ENCODE results near the gene LIPT2. TPM values are rescaled to one million over a fixed set of nuclear protein-coding genes. Genes with fewer than 3 reads are reported as not detected.

Gene LIPT2
- total and polyA plus RNA-seq, 2 donors (not counting 1 experiment from before 2014, with no cell fraction given): 6.5 to 8.3 TPM

DNA sequence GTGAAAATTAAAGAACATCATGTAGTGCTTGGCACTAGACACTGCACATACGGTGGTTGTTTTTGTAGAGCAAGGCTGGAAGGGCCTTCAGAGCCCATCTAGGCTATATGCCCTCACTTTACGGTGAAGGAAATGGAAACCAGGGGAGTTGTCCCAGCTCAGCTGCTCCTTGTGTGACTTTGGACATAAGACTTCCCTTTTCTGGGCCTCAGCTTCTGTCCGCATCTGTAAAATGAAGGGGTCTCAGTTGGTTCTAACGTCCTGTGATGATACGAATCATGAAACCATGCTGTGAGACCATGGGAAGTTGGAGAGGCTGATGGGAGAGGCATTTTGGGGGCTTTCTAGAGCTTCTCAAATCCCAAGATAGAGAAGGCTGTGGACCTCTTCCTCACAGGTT lies 30.9 kb downstream of the LIPT2 start:
- CTCF ChIA-PET: interaction anchor here (0.9 to 5.6 kb wide), 3 partner anchors 9 to 74 kb away, joined by 3 to 28 read pairs (median 23); no protein-coding TSS in a partner anchor
- H3K27ac Mint-ChIP-seq: no peak overlapping the region
- H3K27me3 Mint-ChIP-seq: peaks cover 33% of the 10 kb centered on the region
- Histone ChIP-seq H4K20me1 (ENCODE audit: control insufficient read depth, insufficient read depth, low read length, poor library complexity, severe bottlenecking) (no peaks in the 10 kb centered on the region), H3K4me1 (ENCODE audit: control insufficient read depth in 2 of 2, insufficient read depth in 2 of 2, low read length in 2 of 2) (peaks cover 0 to 4% of the 10 kb centered on the region in 2 donors), H3K27me3 (replicated peaks in 1 of 4; ENCODE audit: control extremely low read depth in 1 of 4, control insufficient read depth in 3 of 4, insufficient read depth in 4 of 4, low read length in 3 of 4) (peaks cover 0 to 24% (median 10%) of the 10 kb centered on the region in 4 experiments), H3K36me3 (replicated peaks in 1 of 2; ENCODE audit: control extremely low read depth in 1 of 2, control insufficient read depth in 1 of 2, extremely low read depth in 1 of 2, insufficient read depth in 2 of 2, low read length in 1 of 2) (no peaks in the 10 kb centered on the region), H3K9ac (ENCODE audit: low read length) (no peak overlapping the region), H3K79me2 (ENCODE audit: control insufficient read depth, insufficient read depth, low read length) (no peaks in the 10 kb centered on the region), H3K9me3 (ENCODE audit: control extremely low read depth in 1 of 3, control insufficient read depth in 2 of 3, insufficient read depth in 1 of 3, low read length in 2 of 3) (no peaks in the 10 kb centered on the region), H3K4me3 (ENCODE audit: control extremely low read depth in 1 of 5, extremely low read depth in 1 of 5, insufficient read depth in 1 of 5, low read depth in 2 of 5, low read length in 4 of 5) (peak overlapping the region in 1 of 5 experiments; percentile 28), H3K27ac (ENCODE audit: low read length in 2 of 2) (no peak overlapping the region), H2AFZ (ENCODE audit: insufficient read depth, low read depth, low read length, poor library complexity, severe bottlenecking) (no peak overlapping the region), H3K4me2 (replicated peaks; ENCODE audit: low read depth, low read length, poor library complexity, severe bottlenecking) (no peak overlapping the region)
- peaks cover 2% of the 10 kb centered on the region for H3K4me1 Mint-ChIP-seq
- POLR2A ChIA-PET: no interaction called here
- TF ChIP-seq EZH2 (IDR thresholded peaks at IDR 0.05; ENCODE audit: borderline replicate concordance, insufficient read depth, low read depth, low read length, poor library complexity, severe bottlenecking): no peak
- TF ChIP-seq, protein P1, sequence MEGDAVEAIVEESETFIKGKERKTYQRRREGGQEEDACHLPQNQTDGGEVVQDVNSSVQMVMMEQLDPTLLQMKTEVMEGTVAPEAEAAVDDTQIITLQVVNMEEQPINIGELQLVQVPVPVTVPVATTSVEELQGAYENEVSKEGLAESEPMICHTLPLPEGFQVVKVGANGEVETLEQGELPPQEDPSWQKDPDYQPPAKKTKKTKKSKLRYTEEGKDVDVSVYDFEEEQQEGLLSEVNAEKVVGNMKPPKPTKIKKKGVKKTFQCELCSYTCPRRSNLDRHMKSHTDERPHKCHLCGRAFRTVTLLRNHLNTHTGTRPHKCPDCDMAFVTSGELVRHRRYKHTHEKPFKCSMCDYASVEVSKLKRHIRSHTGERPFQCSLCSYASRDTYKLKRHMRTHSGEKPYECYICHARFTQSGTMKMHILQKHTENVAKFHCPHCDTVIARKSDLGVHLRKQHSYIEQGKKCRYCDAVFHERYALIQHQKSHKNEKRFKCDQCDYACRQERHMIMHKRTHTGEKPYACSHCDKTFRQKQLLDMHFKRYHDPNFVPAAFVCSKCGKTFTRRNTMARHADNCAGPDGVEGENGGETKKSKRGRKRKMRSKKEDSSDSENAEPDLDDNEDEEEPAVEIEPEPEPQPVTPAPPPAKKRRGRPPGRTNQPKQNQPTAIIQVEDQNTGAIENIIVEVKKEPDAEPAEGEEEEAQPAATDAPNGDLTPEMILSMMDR (IDR thresholded peaks at IDR 0.05): no peak
- ATAC-seq (ENCODE audit: low read depth): no peak
- no peaks in the 10 kb centered on the region for H3K9me3 Mint-ChIP-seq (ENCODE audit: insufficient read depth)
- H3K4me3 Mint-ChIP-seq: no peak overlapping the region
- WGBS (ENCODE audit: insufficient coverage): 68% methylated on average over 2 of the region's 5 CpGs
- intact Hi-C loops (cut with micrococcal nuclease): no loop called here
- DNase-seq: no peak

DNA sequence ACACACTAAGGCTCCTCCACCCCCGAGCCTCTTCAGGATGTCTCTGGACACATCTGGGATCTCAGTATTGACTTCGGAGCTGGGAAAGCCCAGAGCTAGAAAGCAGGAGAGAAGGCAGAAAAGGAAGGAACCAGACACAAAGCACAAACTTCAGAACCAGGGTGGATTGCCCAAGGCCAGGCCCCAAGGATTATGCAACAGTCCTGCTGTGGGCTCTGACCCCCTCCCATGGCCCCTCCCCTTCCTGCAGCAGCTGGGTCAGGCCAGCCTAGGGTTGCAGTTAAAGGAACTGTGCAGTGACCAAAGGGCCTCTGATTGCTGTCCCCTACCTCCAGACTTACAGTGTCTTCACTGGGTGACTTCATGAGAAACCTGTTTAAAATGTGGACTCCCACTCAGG lies 31.5 kb downstream of the LIPT2 start:
- Mint-ChIP-seq H3K9me3 (ENCODE audit: insufficient read depth) (no peaks in the 10 kb centered on the region), H3K27me3 (peaks cover 31% of the 10 kb centered on the region), H3K27ac (no peak overlapping the region), H3K4me1 (no peaks in the 10 kb centered on the region), H3K4me3 (no peak overlapping the region)
- Histone ChIP-seq H3K9ac (ENCODE audit: low read length) (no peak overlapping the region), H3K4me1 (ENCODE audit: control insufficient read depth in 2 of 2, insufficient read depth in 2 of 2, low read length in 2 of 2) (peaks cover 0 to under 1% of the 10 kb centered on the region in 2 donors), H3K36me3 (replicated peaks in 1 of 2; ENCODE audit: control extremely low read depth in 1 of 2, control insufficient read depth in 1 of 2, extremely low read depth in 1 of 2, insufficient read depth in 2 of 2, low read length in 1 of 2) (no peaks in the 10 kb centered on the region), H2AFZ (ENCODE audit: insufficient read depth, low read depth, low read length, poor library complexity, severe bottlenecking) (no peak overlapping the region), H4K20me1 (ENCODE audit: control insufficient read depth, insufficient read depth, low read length, poor library complexity, severe bottlenecking) (no peaks in the 10 kb centered on the region), H3K27ac (ENCODE audit: low read length in 2 of 2) (no peak overlapping the region), H3K27me3 (replicated peaks in 1 of 4; ENCODE audit: control extremely low read depth in 1 of 4, control insufficient read depth in 3 of 4, insufficient read depth in 4 of 4, low read length in 3 of 4) (peaks cover 0 to 19% (median 8%) of the 10 kb centered on the region in 4 experiments), H3K4me2 (replicated peaks; ENCODE audit: low read depth, low read length, poor library complexity, severe bottlenecking) (no peak overlapping the region), H3K9me3 (ENCODE audit: control extremely low read depth in 1 of 3, control insufficient read depth in 2 of 3, insufficient read depth in 1 of 3, low read length in 2 of 3) (no peaks in the 10 kb centered on the region), H3K4me3 (ENCODE audit: control extremely low read depth in 1 of 5, extremely low read depth in 1 of 5, insufficient read depth in 1 of 5, low read depth in 2 of 5, low read length in 4 of 5) (peak overlapping the region in 1 of 5 experiments; percentile 39), H3K79me2 (ENCODE audit: control insufficient read depth, insufficient read depth, low read length) (no peaks in the 10 kb centered on the region)
- no peak for TF ChIP-seq EZH2 (IDR thresholded peaks at IDR 0.05; ENCODE audit: borderline replicate concordance, insufficient read depth, low read depth, low read length, poor library complexity, severe bottlenecking)
- TF ChIP-seq, protein P1 (IDR thresholded peaks at IDR 0.05): no peak
- ChIA-PET POLR2A (no interaction called here), CTCF (interaction anchor here (0.9 to 5.6 kb wide), 3 partner anchors 9 to 73 kb away, joined by 3 to 28 read pairs (median 23); no protein-coding TSS in a partner anchor)
- 58% methylated on average over 2 of the region's 2 CpGs for WGBS (ENCODE audit: insufficient coverage)
- ATAC-seq (ENCODE audit: low read depth) (no peak), DNase-seq (no peak)
- intact Hi-C loops (cut with micrococcal nuclease): no loop called here
